NT2/D1 (cell line): Measurements from ENCODE around the gene NPHP1.

Source experiments
- DNase-seq: peaks from one replicate; pipeline ENCODE4 v3.0.0-alpha.2; 2011; ENCODE audit warnings: low read depth, low spot score
- H3K27me3 ChIP-seq: 2 replicates; pipeline ENCODE4 v1.6.0; 2011; ENCODE audit warnings: mild to moderate bottlenecking; ENCODE audit not compliant: insufficient read length, insufficient read depth
- H3K36me3 ChIP-seq: 2 replicates; pipeline ENCODE4 v1.6.1; 2011; ENCODE audit warnings: mild to moderate bottlenecking, low read length, mixed read lengths; ENCODE audit not compliant: insufficient read depth, insufficient read length
- H3K4me1 ChIP-seq: 2 replicates; pipeline ENCODE4 v1.5.1; 2011; ENCODE audit not compliant: insufficient read depth, insufficient read length
- H3K4me3 ChIP-seq: 2 replicates; pipeline ENCODE4 v1.5.1; 2011; ENCODE audit warnings: low read depth; ENCODE audit not compliant: insufficient read length
- H3K9ac ChIP-seq: 2 replicates; pipeline ENCODE4 v1.6.0; 2011; ENCODE audit warnings: low read depth; ENCODE audit not compliant: insufficient read length
- H3K9me3 ChIP-seq: 2 replicates; pipeline ENCODE4 v1.5.1; 2011; ENCODE audit warnings: mild to moderate bottlenecking, low read length; ENCODE audit not compliant: insufficient read depth
- SUZ12 ChIP-seq: IDR thresholded peaks from 2 replicates; pipeline ENCODE4 v1.6.1; 2011; ENCODE audit not compliant: insufficient read length, insufficient read depth; ENCODE audit errors: extremely low read depth
- YY1 ChIP-seq: IDR thresholded peaks from 2 replicates; pipeline ENCODE4 v1.6.1; 2011; ENCODE audit not compliant: insufficient read length, insufficient read depth
- ZNF274 ChIP-seq: IDR thresholded peaks from 2 replicates; pipeline ENCODE4 v1.6.1; 2011; ENCODE audit warnings: mild to moderate bottlenecking, low read depth, low read length

Gene NPHP1

GRCh38 chr2:110146183-110146944 is 58.4 kb downstream of the NPHP1 start:
- no peak overlapping the region for H3K9ac ChIP-seq
- no peak overlapping the region for H3K4me3 ChIP-seq
- H3K9me3 ChIP-seq, result peaks cover 11% of the 10 kb centered on the region
- H3K27me3 ChIP-seq, result no peaks in the 10 kb centered on the region
- no peaks in the 10 kb centered on the region for H3K36me3 ChIP-seq
- no peak for DNase-seq
- TF ChIP-seq YY1 (no peak), ZNF274 (no peak), SUZ12 (no peak)
- H3K4me1 ChIP-seq, result no peaks in the 10 kb centered on the region

DNA sequence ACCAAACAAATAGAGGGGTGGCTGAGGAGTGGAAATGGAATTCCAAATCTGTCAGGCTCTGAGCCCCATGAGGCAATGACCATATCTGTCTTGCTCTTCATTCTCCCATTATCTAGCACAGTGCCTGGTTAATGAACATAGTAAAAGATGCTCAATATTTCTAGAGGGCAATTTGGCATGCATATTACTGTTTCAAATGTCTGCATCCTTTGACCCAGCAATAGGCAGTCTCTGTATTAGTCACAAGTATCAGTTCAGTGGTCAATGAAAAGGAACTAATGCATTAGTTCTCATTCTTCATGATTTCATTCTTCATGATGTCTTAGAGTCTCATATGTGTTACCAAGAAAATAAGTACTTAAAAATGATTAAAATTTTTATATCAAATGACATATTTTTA is 60.8 kb downstream of the NPHP1 start:
- no peaks in the 10 kb centered on the region for H3K36me3 ChIP-seq
- TF ChIP-seq SUZ12 (no peak), YY1 (no peak), ZNF274 (no peak)
- H3K9ac ChIP-seq, result no peak overlapping the region
- DNase-seq, result no peak
- no peak overlapping the region for H3K4me3 ChIP-seq
- peaks cover 11% of the 10 kb centered on the region for H3K9me3 ChIP-seq
- peaks cover 3% of the 10 kb centered on the region for H3K4me1 ChIP-seq
- no peaks in the 10 kb centered on the region for H3K27me3 ChIP-seq

- TF ChIP-seq SUZ12 (no peak), ZNF274 (no peak), YY1 (no peak)
These were observed 64.4 kb downstream of the NPHP1 start for GRCh38 chr2:110140401-110140800.

GRCh38 chr2:110134025-110134424 is 70.8 kb downstream of the NPHP1 start:
- no peaks in the 10 kb centered on the region for H3K36me3 ChIP-seq
- H3K4me1 ChIP-seq, result no peaks in the 10 kb centered on the region
- H3K27me3 ChIP-seq, result no peaks in the 10 kb centered on the region
- peaks cover 11% of the 10 kb centered on the region; the same call in 1 of the 2 replicates for H3K9me3 ChIP-seq
- TF ChIP-seq SUZ12, result no peak
- TF ChIP-seq YY1, result no peak
- TF ChIP-seq ZNF274, result no peak
- no peak for DNase-seq
- no peak overlapping the region for H3K4me3 ChIP-seq
- no peak overlapping the region for H3K9ac ChIP-seq

More at GRCh38 chr2:110140401-110140800, 64.4 kb downstream of the NPHP1 start:
- Histone ChIP-seq H3K27me3 (no peaks in the 10 kb centered on the region), H3K36me3 (no peaks in the 10 kb centered on the region), H3K9ac (no peak overlapping the region), H3K9me3 (no peaks in the 10 kb centered on the region), H3K4me1 (peaks cover 3% of the 10 kb centered on the region), H3K4me3 (no peak overlapping the region)
- no peak for DNase-seq

- Histone ChIP-seq H3K27me3 (no peaks in the 10 kb centered on the region), H3K9ac (no peak overlapping the region), H3K36me3 (no peaks in the 10 kb centered on the region), H3K4me1 (no peaks in the 10 kb centered on the region), H3K9me3 (peaks cover 11% of the 10 kb centered on the region; the same call in 1 of the 2 replicates), H3K4me3 (no peak overlapping the region)
- no peak for DNase-seq
- TF ChIP-seq YY1 (no peak), SUZ12 (no peak), ZNF274 (no peak)
These were observed 73.6 kb downstream of the NPHP1 start for GRCh38 chr2:110131166-110131565.

GRCh38 chr2:110130757-110131156 is 74.1 kb downstream of the NPHP1 start:
- H3K36me3 ChIP-seq, result no peaks in the 10 kb centered on the region
- H3K9me3 ChIP-seq, result peaks cover 11% of the 10 kb centered on the region; the same call in 1 of the 2 replicates
- TF ChIP-seq ZNF274 (no peak), YY1 (no peak), SUZ12 (no peak)
- H3K9ac ChIP-seq, result no peak overlapping the region
- no peaks in the 10 kb centered on the region for H3K27me3 ChIP-seq
- H3K4me1 ChIP-seq, result no peaks in the 10 kb centered on the region
- H3K4me3 ChIP-seq, result no peak overlapping the region
- DNase-seq, result no peak

- no peaks in the 10 kb centered on the region for H3K36me3 ChIP-seq
- H3K27me3 ChIP-seq, result no peaks in the 10 kb centered on the region
- no peak overlapping the region for H3K9ac ChIP-seq
- TF ChIP-seq SUZ12, result no peak
- no peak for TF ChIP-seq ZNF274
- no peak for TF ChIP-seq YY1
- H3K9me3 ChIP-seq, result no peaks in the 10 kb centered on the region
- no peaks in the 10 kb centered on the region for H3K4me1 ChIP-seq
- DNase-seq, result no peak
- H3K4me3 ChIP-seq, result no peak overlapping the region
These were observed 77.9 kb downstream of the NPHP1 start for GRCh38 chr2:110126906-110127305.
